Erythroblast (primary cell): Measurements from ENCODE around the gene SMIM32.

Experiments used
- GATA1 ChIP-seq: IDR thresholded peaks from 2 replicates; pipeline ENCODE4 v1.6.1; 2011; ENCODE audit warnings: low read depth, mild to moderate bottlenecking, control low read depth, low read length, moderate library complexity
- POLR2A ChIP-seq: IDR thresholded peaks from 2 replicates; pipeline ENCODE4 v1.6.1; 2011; ENCODE audit warnings: mild to moderate bottlenecking, low read length

DNA sequence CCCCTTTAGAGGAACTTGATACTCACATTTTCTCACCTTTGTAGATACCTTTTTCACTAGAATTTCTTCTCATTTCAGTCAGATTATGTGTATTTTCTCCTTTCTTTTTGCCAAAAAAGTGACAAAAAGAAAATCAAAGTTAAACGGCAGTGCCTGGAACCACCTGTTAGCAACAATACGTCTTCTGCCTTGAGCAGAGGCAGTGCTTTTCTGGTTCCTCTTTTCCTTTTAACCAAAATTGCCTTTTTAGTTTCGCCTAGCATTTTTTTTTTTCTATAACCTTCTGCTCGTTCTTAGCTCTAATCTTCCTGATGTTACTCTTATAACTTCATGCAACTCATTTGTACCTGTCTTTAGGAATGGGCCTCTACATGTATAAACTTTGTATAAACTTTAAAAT is 26.1 kb downstream of the SMIM32 start:
- TF ChIP-seq POLR2A (no peak), GATA1 (no peak)
